ENCODE results near the gene ZSCAN2.
"Not testable (repeated sequence)": the region's sequence is repeated elsewhere in the genome, so short reads cannot be mapped to it uniquely, and the experiment has no call there.

ZSCAN2 gene

DNA sequence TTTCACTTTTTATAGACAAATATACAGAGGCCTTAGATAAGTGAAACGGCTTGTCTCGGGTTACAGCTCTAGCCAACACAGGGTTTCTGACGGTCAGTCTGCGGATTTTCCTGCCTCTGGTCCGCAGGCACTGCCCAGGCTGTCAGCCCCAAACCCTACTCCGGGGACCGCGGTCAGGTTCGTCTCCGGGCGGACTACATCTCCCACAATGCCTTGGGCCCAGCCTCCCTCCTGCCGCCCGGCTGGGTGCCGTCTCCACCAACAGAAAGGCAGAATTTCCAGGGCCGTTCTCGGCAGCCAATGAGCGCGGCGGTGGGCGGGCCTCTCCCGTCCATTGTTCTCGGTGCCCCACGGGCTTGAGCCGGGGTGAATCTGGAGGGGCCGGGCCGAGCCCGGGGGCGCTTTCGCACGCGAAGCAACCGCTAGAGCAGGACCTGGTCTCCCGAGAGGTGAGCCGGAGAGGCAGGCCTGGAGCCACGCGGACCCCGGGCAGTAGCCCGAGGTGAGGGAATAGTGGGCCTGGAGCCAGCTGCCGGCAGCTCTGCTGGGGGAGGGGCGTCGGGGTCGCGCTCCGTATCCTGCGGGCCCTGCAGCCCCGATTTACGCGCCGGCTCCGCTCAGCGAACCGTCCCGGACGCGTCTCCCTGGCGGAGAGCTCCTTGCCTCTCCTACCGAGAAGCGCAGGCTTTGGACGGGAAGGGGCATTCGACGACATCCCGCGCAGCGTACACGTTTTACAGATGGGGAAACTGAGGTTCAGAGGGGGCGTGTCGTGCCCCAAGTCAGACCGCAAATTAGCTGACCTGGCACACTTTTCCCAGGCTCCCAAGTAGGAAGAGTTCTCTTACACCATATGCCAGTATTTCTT lies at the start of gene ZSCAN2:
Gene ZSCAN2 (plus strand): TSS at position 323 of the 868 bp plus-strand sequence. CDS start 2,919 bp downstream, outside the sequence.
- DNase-seq (ENCODE audit: low spot score) = peak; percentile 96

- DNase-seq (ENCODE audit: low spot score) = not testable (repeated sequence)
Observed at GRCh38 chr15:84551624-84552023, 49.2 kb upstream of the ZSCAN2 start.

DNA sequence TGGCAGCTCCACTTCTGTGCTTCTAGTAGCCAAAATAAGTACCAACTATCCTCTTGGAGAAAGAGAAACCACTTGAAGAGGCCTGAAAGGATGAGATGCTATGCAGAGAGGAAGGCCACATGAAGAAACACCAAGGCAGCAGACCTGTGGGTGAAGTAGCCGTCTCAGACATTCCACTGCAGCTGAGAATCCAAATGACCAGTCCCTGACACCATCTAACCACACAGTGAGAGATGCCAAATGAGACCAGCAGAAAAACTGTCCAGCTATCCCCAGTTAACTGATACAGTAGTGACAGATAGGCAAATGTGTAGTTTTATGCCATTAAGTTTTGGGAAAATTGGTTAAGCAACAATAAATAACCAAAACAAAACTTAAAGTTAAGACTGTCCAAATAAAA lies 47.9 kb upstream of the ZSCAN2 start:
- DNase-seq (ENCODE audit: low spot score) = no peak

GRCh38 chr15:84556690-84557089 lies 44.1 kb upstream of the ZSCAN2 start:
- not testable (repeated sequence) for DNase-seq (ENCODE audit: low spot score)

DNA sequence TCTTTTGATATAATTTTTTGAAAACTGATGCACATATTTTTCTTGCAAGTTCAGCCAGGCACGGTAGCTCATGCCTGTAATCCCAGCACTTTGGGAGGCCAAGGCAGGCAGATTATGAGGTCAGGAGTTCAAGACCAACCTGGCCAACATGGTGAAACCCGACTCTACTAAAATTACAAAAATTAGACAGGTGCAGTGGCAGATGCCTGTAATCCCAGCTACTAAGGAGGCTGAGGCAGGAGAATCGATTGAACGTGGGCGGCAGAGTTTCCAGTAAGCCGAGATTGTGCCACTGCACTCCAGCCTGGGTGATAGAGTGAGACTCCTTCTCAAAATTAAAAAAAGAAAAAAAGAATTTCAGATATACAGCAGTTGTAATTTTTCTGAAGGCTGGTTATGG lies 32.8 kb upstream of the ZSCAN2 start:
- DNase-seq (ENCODE audit: low spot score) = not testable (repeated sequence)

- DNase-seq (ENCODE audit: low spot score) = peak; percentile 16
Observed at GRCh38 chr15:84570164-84570735, 30.6 kb upstream of the ZSCAN2 start.

DNA sequence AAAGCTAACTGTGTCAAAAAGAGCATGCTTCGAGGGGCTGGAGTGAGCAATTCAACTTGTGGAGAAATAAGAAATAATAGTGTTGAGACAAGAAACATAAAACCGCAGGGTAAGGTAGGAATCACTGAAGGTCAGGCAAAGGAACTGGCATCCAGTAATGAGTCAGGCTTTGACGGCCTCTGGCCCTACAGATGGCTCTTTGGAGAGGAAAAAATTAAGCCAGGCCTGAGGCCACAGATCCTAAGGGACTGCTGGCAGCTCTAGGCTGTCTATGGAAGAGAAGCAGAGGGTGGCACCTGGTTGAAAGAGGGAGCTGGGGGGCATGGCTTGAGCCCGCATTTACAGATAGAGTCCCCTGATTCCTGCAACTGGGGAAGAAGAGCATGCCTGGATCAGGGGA lies 28.6 kb upstream of the ZSCAN2 start:
- DNase-seq (ENCODE audit: low spot score) = no peak

DNA sequence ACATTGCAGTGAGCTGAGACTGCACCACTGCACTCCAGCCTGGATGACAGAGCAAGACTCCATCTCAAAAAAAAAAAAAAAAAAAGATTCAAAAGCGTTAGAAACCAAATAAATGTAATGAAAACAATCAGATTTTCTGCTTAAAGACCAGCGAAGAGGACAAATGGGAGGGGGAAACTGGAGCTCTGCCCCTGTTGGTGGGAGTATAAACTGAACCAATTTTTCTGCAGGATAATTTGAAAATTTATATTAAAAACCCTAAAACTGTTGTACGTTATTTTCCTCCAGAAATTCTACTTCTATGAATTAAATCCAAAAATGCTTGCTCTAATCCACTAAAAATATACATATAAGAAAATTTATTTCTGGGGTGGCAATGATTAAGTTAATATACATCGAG lies 25.3 kb upstream of the ZSCAN2 start:
- no peak for DNase-seq (ENCODE audit: low spot score)

GRCh38 chr15:84577891-84578290 lies 22.9 kb upstream of the ZSCAN2 start:
- DNase-seq (ENCODE audit: low spot score) = not testable (repeated sequence)

DNA sequence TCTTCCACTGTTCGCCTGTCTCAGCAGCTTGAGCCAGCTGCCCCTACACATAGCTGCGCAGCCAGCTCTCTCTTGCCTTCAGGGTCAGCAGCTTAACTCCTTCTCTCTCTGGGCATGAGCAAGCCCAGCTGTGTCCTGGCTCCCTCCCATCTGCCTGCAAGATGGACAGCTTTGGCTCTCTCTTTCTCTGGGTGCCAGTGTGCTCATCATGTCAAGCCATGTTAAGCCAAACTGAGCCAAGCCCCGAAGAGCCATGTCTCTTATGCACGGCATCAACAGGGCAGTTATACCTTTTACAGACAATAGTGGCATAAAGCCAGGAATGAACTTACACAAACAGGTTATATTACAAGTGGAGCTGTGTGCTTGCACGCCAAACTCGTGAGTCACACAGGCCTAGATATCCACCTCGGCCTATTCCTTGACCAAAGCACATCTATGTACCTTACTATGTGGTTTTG lies 21.5 kb upstream of the ZSCAN2 start:
- DNase-seq (ENCODE audit: low spot score) = not testable (repeated sequence)

DNA sequence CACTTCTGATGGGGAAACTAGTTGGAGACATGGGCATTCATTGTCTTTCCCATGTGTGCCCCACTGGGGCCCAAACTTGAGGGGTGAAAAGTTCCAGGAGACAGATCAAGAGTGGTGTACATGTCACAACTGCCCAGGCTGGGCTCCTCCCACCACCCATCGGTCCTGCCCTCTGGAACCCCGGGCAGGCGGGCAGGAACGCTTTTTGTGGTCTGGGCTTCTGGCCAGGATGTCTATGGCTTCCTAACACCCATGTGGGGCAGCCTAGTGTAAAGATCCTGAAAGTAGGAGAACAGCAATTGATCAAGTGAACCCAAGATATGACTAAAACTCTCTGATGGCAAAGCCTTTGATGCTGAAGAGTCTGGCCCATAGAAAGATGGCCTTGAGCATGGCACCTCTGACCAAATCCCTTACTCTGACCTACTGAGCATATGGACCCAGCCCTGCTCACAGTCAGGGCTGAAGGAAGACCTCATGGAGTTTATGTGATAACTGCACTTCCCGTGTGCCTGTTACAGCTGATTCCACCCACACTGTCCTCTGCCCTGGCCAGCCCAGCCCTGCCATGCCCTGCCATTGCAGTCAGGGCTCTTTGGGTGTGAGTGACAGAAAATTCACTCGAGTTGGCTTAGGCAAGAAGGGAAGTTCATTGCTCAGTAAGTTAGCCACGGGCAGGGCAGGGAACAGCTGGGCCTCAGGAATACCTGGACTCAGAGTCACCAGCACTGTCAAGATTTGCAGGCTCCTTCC lies 19.0 kb upstream of the ZSCAN2 start:
- not testable (repeated sequence) for DNase-seq (ENCODE audit: low spot score)

DNA sequence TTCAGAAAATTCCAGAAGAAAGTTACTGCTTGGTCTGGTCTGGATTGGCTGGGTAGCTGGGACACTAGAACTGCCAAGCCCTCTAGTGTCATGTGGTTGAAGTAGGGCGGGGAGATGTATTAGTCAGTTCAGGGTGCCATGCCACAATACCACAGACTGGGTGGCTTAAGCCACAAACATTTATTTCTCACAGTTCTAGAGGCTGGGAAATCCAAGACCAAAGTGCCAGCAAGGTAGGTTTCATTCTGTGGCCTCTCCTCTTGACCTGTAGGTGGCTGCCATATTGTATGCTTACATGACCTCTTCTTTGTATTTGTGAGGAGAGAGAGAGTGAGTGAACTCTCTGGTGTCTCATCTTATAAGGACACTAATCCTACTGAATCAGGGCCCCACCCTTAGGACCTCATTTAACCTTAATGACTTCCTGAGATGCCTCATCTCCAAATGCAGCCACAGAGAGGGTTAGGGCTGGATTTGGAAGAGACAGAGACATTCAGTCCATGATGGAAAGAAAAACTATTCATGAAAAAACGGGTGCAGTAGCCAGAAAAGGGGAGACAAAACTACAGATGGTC lies 18.1 kb upstream of the ZSCAN2 start:
- DNase-seq (ENCODE audit: low spot score) = no peak

GRCh38 chr15:84583921-84584320 lies 16.9 kb upstream of the ZSCAN2 start:
- DNase-seq (ENCODE audit: low spot score) = peak; percentile 90

DNA sequence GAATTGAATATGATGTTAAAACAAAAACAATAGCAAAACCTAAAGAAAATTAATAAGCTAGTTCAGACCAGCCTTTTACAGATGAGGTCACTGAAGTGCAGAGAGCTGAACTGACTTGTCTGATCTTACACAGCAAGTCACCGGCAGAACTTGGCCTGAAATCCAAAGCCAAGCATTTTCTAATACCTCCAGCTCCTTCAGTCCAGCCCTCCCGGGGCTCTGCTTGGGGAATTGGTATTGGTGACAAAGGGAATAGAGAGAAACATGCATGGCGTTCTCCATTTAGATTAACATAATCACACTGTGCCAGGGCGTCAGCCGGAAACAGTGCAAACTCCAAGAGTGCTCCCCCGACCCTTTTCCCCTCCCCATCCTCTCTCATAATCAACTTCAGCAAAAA lies 14.1 kb upstream of the ZSCAN2 start:
- no peak for DNase-seq (ENCODE audit: low spot score)

GRCh38 chr15:84588053-84588874 lies 12.5 kb upstream of the ZSCAN2 start:
- DNase-seq (ENCODE audit: low spot score) = peak; percentile 79

- DNase-seq (ENCODE audit: low spot score) = no peak
Observed at GRCh38 chr15:84590406-84590805, 10.4 kb upstream of the ZSCAN2 start.

DNA sequence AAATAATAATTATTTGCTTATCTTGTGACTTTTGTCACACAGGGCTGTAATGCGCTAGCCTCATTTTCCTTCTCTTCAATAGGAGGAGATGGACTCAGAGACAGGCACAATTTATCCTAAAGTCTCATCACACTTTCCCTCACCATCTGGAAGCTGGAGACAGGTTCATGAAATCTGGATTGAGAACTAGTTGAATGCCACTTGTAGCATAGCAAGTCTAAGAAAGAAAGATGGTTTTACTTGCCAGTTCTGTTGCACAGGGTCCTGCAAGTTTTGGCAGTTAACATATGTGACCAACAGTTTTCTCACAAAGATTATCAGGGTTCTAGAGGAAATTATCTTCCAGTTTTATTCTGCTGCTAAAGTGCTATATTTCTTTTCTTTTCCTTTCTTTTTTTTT lies 9.0 kb upstream of the ZSCAN2 start:
- no peak for DNase-seq (ENCODE audit: low spot score)

GRCh38 chr15:84594617-84595290 lies 6.1 kb upstream of the ZSCAN2 start:
- DNase-seq (ENCODE audit: low spot score) = no peak

DNA sequence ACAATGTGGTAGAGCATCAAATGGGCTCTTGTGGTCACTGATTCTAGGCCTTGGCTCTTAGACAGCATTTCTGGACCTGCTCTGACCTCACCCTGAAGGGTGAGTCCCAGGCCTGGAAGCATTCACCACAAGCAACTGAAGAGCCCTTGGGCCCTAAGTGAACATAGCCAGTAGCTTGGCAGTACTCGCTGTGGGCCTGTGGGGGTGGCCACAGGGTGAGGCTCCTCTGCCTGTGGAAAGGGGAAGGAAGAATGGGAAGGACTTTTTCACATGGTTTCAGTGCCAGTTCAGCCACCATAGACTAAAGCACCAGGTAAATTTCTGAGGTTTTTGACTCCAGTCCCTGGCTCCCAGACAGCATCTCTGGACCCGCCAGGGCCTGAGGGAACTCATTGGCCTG lies 5.1 kb upstream of the ZSCAN2 start:
- no peak for DNase-seq (ENCODE audit: low spot score)

- DNase-seq (ENCODE audit: low spot score) = no peak
Observed at GRCh38 chr15:84597296-84597695, 3.5 kb upstream of the ZSCAN2 start.

- peak; percentile 13 for DNase-seq (ENCODE audit: low spot score)
Observed at GRCh38 chr15:84598250-84598649, 2.6 kb upstream of the ZSCAN2 start.
